ENCODE measurements around the gene PRKCA. TPM values are rescaled to one million over a fixed set of nuclear protein-coding genes. Genes with fewer than 3 reads are reported as not detected.

Gene PRKCA
- total RNA-seq, 1 experiment from 2014 or later, result 36.1 TPM

DNA sequence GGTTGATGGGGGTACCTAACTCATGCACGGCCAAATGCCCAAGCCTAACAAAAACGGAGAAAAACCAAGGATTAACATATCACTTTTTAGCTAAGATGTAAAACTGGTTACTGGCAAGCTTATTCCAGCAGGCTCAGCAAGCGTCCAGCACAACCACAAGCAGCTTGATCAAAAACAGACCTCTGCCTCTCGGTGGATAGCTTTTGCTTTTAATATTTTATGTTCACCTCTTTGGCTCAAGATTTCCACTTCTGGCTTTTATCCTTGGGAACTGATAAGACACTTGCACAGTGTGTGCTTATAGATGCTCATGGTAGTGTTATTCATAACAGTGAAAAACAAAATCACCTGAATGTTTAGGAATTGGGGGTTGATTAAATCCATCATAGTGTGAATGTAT is 325.6 kb downstream of the PRKCA start:
- Histone ChIP-seq H3K4me3 (no peak overlapping the region), H3K27ac (no peak overlapping the region), H3K36me3 (no peaks in the 10 kb centered on the region), H3K27me3 (replicated peaks) (no peaks in the 10 kb centered on the region), H3K4me1 (replicated peaks) (no peaks in the 10 kb centered on the region), H3K9me3 (replicated peaks) (no peaks in the 10 kb centered on the region)
- no peak for DNase-seq (ENCODE audit: low read depth in 1 of 2, low spot score in 2 of 2)

DNA sequence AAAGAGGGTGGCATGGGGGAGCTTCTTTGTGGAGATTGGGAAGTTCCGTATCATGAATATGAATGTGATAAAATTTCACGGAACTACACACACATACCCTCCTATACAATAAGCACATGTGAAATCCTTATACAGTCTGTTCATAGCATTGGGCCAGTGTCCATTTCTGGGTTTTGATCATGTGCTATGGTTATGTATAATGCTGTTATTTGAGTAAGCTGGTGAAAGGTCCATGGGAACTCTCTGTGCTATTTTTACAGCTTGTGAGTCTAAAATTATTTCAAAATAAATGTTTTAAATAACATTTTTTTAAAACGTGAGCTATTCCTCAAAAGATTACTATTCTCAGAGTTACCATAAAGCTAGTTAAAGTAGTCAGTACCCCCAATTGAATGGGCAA is 327.3 kb downstream of the PRKCA start:
- H3K36me3 ChIP-seq, result no peaks in the 10 kb centered on the region

GRCh38 chr17:66630379-66630778 is 328.0 kb downstream of the PRKCA start:
- Histone ChIP-seq H3K4me3 (no peak overlapping the region), H3K4me1 (replicated peaks) (no peaks in the 10 kb centered on the region), H3K27me3 (replicated peaks) (no peaks in the 10 kb centered on the region), H3K36me3 (no peaks in the 10 kb centered on the region), H3K9me3 (replicated peaks) (no peaks in the 10 kb centered on the region), H3K27ac (no peak overlapping the region)
- no peak for DNase-seq (ENCODE audit: low read depth in 1 of 2, low spot score in 2 of 2)

More for the DNA sequence above, 327.3 kb downstream of the PRKCA start:
- no peak for DNase-seq (ENCODE audit: low read depth in 1 of 2, low spot score in 2 of 2)
- Histone ChIP-seq H3K27ac (no peak overlapping the region), H3K9me3 (replicated peaks) (no peaks in the 10 kb centered on the region), H3K4me1 (replicated peaks) (no peaks in the 10 kb centered on the region), H3K27me3 (replicated peaks) (no peaks in the 10 kb centered on the region), H3K4me3 (no peak overlapping the region)

GRCh38 chr17:66630828-66631472 is 328.5 kb downstream of the PRKCA start:
- Histone ChIP-seq H3K36me3 (no peaks in the 10 kb centered on the region), H3K9me3 (replicated peaks) (no peaks in the 10 kb centered on the region), H3K27ac (no peak overlapping the region), H3K4me3 (no peak overlapping the region), H3K27me3 (replicated peaks) (no peaks in the 10 kb centered on the region), H3K4me1 (replicated peaks) (no peaks in the 10 kb centered on the region)
- no peak for DNase-seq (ENCODE audit: low read depth in 1 of 2, low spot score in 2 of 2)

- no peak overlapping the region for H3K4me3 ChIP-seq
- no peaks in the 10 kb centered on the region for H3K9me3 ChIP-seq (replicated peaks)
- H3K4me1 ChIP-seq (replicated peaks), result no peaks in the 10 kb centered on the region
- no peaks in the 10 kb centered on the region for H3K27me3 ChIP-seq (replicated peaks)
- no peaks in the 10 kb centered on the region for H3K36me3 ChIP-seq
- no peak for DNase-seq (ENCODE audit: low read depth in 1 of 2, low spot score in 2 of 2)
- H3K27ac ChIP-seq, result no peak overlapping the region
These were observed 330.3 kb downstream of the PRKCA start for GRCh38 chr17:66632731-66633130.

DNA sequence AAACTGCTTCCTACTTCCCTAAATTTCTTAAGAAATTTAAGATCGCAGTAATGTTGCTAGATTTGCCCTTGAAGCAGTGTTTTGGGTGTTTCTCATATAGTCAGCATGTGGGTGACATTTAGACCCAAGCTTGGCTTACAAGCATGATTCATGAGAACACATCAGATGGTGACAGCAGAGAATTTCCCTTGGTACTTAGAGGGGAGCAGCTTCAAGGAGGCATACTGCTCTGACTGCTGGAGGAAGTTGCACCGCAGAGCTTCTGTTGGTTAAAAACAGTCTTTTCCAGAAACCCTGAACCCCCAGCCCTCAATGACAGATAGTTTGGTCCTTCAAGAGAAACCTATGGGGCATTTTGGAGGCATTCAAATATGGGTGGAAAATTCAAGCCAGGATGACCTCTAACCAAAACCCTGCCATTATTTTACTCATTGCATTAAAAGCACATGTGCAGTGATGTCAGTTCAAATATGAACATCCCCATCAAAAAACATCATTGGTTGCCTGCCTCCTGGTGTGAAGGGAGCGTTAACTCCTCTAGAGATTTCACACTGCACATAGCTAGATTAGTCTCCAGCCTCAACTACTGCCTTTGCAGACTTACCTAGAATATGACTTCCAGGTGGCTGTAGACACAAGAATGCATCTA is 331.0 kb downstream of the PRKCA start:
- Histone ChIP-seq H3K4me3 (no peak overlapping the region), H3K36me3 (no peaks in the 10 kb centered on the region), H3K4me1 (replicated peaks) (no peaks in the 10 kb centered on the region), H3K27ac (no peak overlapping the region), H3K9me3 (replicated peaks) (no peaks in the 10 kb centered on the region), H3K27me3 (replicated peaks) (no peaks in the 10 kb centered on the region)
- DNase-seq (ENCODE audit: low read depth in 1 of 2, low spot score in 2 of 2), result no peak

GRCh38 chr17:66634193-66634592 is 331.8 kb downstream of the PRKCA start:
- H3K27ac ChIP-seq, result no peak overlapping the region
- no peaks in the 10 kb centered on the region for H3K36me3 ChIP-seq
- no peak for DNase-seq (ENCODE audit: low read depth in 1 of 2, low spot score in 2 of 2)
- H3K4me3 ChIP-seq, result no peak overlapping the region
- H3K4me1 ChIP-seq (replicated peaks), result no peaks in the 10 kb centered on the region
- no peaks in the 10 kb centered on the region for H3K9me3 ChIP-seq (replicated peaks)
- no peaks in the 10 kb centered on the region for H3K27me3 ChIP-seq (replicated peaks)

DNA sequence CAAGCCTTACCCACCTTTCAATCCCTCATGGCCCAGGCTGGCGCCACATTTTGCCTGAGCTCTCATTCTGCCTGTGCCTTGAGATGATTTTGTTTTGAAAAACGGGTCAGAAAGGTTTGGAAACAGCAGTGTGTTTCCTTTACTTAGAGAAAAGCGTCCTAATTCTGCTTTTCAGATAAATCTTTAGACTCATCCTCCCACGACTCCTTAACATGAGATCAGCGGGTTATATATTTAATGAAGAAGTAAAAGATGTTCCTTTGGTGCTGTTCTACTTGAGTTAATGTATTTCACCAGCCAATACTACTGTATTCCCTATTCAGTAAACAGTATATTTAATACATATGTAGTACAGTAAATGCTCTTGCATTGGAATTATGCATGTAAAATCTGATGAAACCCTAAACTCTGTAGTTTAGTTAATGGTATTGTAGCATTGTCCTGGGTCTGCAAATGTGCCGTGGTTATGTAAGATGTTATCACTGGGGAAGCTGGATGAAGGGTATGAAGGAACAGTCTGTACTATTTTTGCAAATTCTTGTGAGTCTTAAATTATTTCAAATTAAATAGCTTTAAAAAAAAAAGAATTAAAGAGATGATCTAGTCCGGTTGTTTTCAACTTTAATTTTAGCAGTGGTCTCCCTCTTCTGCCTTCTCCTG is 333.1 kb downstream of the PRKCA start:
- H3K27me3 ChIP-seq (replicated peaks), result no peaks in the 10 kb centered on the region
- no peak overlapping the region for H3K4me3 ChIP-seq
- DNase-seq (ENCODE audit: low read depth in 1 of 2, low spot score in 2 of 2), result no peak
- no peak overlapping the region for H3K27ac ChIP-seq
- no peaks in the 10 kb centered on the region for H3K4me1 ChIP-seq (replicated peaks)
- no peaks in the 10 kb centered on the region for H3K9me3 ChIP-seq (replicated peaks)
- no peaks in the 10 kb centered on the region for H3K36me3 ChIP-seq

- H3K9me3 ChIP-seq (replicated peaks), result no peaks in the 10 kb centered on the region
- no peak for DNase-seq (ENCODE audit: low read depth in 1 of 2, low spot score in 2 of 2)
- no peaks in the 10 kb centered on the region for H3K27me3 ChIP-seq (replicated peaks)
- H3K4me1 ChIP-seq (replicated peaks), result no peaks in the 10 kb centered on the region
- no peaks in the 10 kb centered on the region for H3K36me3 ChIP-seq
- H3K4me3 ChIP-seq, result no peak overlapping the region
- no peak overlapping the region for H3K27ac ChIP-seq
These were observed 333.7 kb downstream of the PRKCA start for GRCh38 chr17:66636111-66636510.

- no peaks in the 10 kb centered on the region for H3K9me3 ChIP-seq (replicated peaks)
- H3K4me3 ChIP-seq, result no peak overlapping the region
- no peak for DNase-seq (ENCODE audit: low read depth in 1 of 2, low spot score in 2 of 2)
- peaks cover 3% of the 10 kb centered on the region for H3K36me3 ChIP-seq
- no peaks in the 10 kb centered on the region for H3K27me3 ChIP-seq (replicated peaks)
- H3K27ac ChIP-seq, result no peak overlapping the region
- H3K4me1 ChIP-seq (replicated peaks), result no peaks in the 10 kb centered on the region
These were observed 335.1 kb downstream of the PRKCA start for GRCh38 chr17:66637491-66637890.

GRCh38 chr17:66638707-66639479 is 336.5 kb downstream of the PRKCA start:
- H3K4me3 ChIP-seq, result no peak overlapping the region
- H3K9me3 ChIP-seq (replicated peaks), result no peaks in the 10 kb centered on the region
- H3K4me1 ChIP-seq (replicated peaks), result peaks cover under 1% of the 10 kb centered on the region; the same call in 1 of the 2 replicates
- H3K27me3 ChIP-seq (replicated peaks), result no peaks in the 10 kb centered on the region
- H3K27ac ChIP-seq, result no peak overlapping the region
- DNase-seq (ENCODE audit: low read depth in 1 of 2, low spot score in 2 of 2), result no peak
- H3K36me3 ChIP-seq, result peaks cover 9% of the 10 kb centered on the region

DNA sequence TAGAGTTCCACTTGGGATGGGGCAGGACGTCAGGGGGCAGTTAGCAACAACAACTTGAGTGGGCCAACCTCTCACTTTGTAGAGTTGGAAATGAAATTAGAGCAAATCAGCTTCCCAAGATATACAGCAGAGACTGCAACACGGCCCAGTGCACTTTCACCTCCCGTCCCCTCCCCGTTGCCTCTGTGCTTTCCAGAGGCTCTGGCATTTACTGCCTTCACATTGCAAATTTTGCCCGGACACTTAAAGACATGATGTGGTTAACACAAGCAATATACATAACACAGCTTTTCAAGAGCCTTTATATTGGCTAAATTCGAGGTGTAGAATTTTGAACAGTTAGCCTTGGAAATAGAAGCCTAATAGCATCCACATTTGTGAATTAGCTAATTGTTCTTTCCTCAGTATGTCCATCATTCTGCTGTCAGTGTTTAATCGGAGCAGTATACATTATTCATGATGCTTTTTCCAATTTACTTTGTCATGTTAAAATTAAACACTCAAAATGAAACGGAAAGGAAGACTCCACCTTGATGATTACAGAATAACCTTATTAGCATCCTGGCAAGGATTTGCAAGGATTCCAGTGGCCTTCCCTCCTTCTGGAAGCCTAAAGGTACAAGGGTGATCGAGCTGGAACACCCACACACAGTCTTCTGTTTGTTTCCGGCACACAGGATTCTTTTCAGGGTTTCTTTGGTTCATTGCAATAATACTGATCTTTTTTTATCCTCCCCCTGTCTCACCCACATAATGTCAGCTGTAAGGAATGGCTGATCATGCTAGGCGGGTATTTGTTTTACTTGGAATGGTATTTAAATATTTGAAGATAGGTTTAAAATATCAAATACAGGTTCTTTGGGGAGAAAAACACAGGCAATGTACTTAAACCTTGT is 341.6 kb downstream of the PRKCA start:
- no peaks in the 10 kb centered on the region for H3K9me3 ChIP-seq (replicated peaks)
- H3K27ac ChIP-seq, result no peak overlapping the region
- no peaks in the 10 kb centered on the region for H3K27me3 ChIP-seq (replicated peaks)
- no peak overlapping the region for H3K4me3 ChIP-seq
- H3K36me3 ChIP-seq, result peaks cover 35% of the 10 kb centered on the region
- peaks cover 4% of the 10 kb centered on the region for H3K4me1 ChIP-seq (replicated peaks)
- DNase-seq (ENCODE audit: low read depth in 1 of 2, low spot score in 2 of 2), result no peak

- H3K27ac ChIP-seq, result no peak overlapping the region
- peaks cover 35% of the 10 kb centered on the region for H3K36me3 ChIP-seq
- peaks cover 4% of the 10 kb centered on the region for H3K4me1 ChIP-seq (replicated peaks)
- no peak for DNase-seq (ENCODE audit: low read depth in 1 of 2, low spot score in 2 of 2)
- no peak overlapping the region for H3K4me3 ChIP-seq
- H3K27me3 ChIP-seq (replicated peaks), result no peaks in the 10 kb centered on the region
- H3K9me3 ChIP-seq (replicated peaks), result no peaks in the 10 kb centered on the region
These were observed 342.8 kb downstream of the PRKCA start for GRCh38 chr17:66645259-66645658.

Measured in SJSA1 (cell line).